Upper lobe of left lung (tissue), 4 donors: ENCODE data around the gene L3MBTL1.

Experiments
- CTCF ChIP-seq, 6 experiments: fragments of 450-650 bp in 4 of 6; fragments of 200-600 bp in 2 of 6; sonication (generic) in 2 of 6; IDR thresholded peaks; one replicate each; pipeline ENCODE4 v1.5.1; 2016 to 2019; ENCODE audit warnings: antibody characterized with exemption in 6 of 6
- POLR2AphosphoS5 ChIP-seq, 2 donors: sonication (generic); formaldehyde crosslinking; IDR thresholded peaks; one replicate each; pipeline ENCODE4 v1.5.1; 2017; ENCODE audit warnings: antibody characterized with exemption in 2 of 2

DNA sequence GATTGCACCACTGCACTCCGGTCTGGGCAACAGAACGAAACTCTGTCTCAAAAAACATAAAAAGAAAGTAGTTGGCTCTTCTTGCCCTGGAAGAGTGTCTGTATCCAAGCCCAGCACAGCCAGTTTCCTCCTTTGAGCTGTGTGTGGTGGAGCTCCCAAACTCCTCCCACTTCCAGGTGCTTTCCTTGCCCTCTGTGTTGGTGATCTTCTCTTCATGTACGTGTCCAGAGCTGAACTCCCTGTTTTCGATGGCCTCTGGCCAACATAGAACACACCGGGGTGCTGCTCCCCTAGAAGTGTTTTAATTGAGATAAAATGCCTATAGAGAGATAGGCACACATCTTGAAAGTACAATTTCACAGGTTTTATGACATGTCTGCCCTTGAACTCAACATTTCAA lies 34.7 kb downstream of the L3MBTL1 start:
- TF ChIP-seq CTCF (IDR thresholded peaks at IDR 0.05) (no peak), POLR2AphosphoS5 (IDR thresholded peaks at IDR 0.05) (no peak)
